ENCODE measurements around the gene DDX3X. TPM values are rescaled to one million over a fixed set of nuclear protein-coding genes. Genes with fewer than 3 reads are reported as not detected.

Gene DDX3X
- total RNA-seq, 1 donor from 2014 or later, result 184 TPM

DNA sequence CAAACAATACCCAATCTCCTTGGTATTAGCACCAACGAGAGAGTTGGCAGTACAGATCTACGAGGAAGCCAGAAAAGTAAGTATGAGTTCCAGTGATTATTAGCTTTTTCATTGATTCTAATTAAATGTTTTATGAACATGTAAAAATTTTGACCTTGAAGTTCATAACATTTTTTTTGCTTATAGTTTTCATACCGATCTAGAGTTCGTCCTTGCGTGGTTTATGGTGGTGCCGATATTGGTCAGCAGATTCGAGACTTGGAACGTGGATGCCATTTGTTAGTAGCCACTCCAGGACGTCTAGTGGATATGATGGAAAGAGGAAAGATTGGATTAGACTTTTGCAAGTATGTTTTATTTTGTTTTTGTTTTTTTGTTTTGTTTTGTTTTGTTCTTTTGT lies 10.1 kb downstream of the DDX3X start:
- H3K27me3 ChIP-seq (ENCODE audit: control insufficient read depth, insufficient read depth, low read length), result no peaks in the 10 kb centered on the region
- H3K4me3 ChIP-seq (ENCODE audit: low read depth, low read length), result no peak overlapping the region
- TF ChIP-seq, protein P1, sequence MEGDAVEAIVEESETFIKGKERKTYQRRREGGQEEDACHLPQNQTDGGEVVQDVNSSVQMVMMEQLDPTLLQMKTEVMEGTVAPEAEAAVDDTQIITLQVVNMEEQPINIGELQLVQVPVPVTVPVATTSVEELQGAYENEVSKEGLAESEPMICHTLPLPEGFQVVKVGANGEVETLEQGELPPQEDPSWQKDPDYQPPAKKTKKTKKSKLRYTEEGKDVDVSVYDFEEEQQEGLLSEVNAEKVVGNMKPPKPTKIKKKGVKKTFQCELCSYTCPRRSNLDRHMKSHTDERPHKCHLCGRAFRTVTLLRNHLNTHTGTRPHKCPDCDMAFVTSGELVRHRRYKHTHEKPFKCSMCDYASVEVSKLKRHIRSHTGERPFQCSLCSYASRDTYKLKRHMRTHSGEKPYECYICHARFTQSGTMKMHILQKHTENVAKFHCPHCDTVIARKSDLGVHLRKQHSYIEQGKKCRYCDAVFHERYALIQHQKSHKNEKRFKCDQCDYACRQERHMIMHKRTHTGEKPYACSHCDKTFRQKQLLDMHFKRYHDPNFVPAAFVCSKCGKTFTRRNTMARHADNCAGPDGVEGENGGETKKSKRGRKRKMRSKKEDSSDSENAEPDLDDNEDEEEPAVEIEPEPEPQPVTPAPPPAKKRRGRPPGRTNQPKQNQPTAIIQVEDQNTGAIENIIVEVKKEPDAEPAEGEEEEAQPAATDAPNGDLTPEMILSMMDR (IDR thresholded peaks at IDR 0.05; ENCODE audit: insufficient read depth, low read length, poor library complexity, severe bottlenecking), result no peak
- DNase-seq (ENCODE audit: low read depth), result no peak
- H3K36me3 ChIP-seq (ENCODE audit: control insufficient read depth, insufficient read depth, low read length), result peaks cover 6% of the 10 kb centered on the region

DNA sequence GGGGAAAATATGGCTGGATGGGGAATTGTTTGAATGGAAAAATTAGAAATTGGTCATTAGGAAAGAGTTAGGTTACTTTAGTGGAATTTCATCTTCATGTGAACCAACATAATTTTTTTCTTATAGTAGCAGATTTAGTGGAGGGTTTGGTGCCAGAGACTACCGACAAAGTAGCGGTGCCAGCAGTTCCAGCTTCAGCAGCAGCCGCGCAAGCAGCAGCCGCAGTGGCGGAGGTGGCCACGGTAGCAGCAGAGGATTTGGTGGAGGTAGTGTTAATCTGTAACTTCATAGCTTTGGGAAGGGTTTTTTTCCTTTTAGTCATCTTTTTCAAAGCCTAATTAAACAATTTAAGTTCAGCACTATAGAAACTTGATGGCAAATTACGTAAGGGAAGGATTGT lies 13.2 kb downstream of the DDX3X start:
- TF ChIP-seq, protein P1 (IDR thresholded peaks at IDR 0.05; ENCODE audit: insufficient read depth, low read length, poor library complexity, severe bottlenecking), result no peak
- no peaks in the 10 kb centered on the region for H3K27me3 ChIP-seq (ENCODE audit: control insufficient read depth, insufficient read depth, low read length)
- H3K36me3 ChIP-seq (ENCODE audit: control insufficient read depth, insufficient read depth, low read length), result peaks cover 4% of the 10 kb centered on the region
- H3K4me3 ChIP-seq (ENCODE audit: low read depth, low read length), result no peak overlapping the region
- DNase-seq (ENCODE audit: low read depth), result no peak

DNA sequence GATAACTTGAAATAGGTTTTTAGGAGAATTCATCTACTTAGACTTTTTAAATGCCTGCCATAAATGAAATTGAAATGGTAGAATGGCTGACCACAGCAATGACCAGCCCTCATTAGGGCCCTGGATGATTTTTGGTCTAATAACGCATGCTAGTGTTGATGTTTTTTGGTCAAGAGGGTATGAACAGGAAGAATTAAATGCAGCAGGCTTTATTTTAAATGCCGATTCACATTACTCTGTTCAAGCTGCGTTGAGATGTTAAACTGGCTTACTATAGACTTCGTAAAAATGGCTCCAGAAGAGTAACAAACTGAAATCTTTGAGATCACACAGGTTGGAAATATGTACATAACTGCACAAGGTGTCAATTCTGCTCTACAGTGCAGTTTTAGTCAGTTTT lies 14.6 kb downstream of the DDX3X start:
- no peak for DNase-seq (ENCODE audit: low read depth)
- no peak overlapping the region for H3K4me3 ChIP-seq (ENCODE audit: low read depth, low read length)
- H3K27me3 ChIP-seq (ENCODE audit: control insufficient read depth, insufficient read depth, low read length), result no peaks in the 10 kb centered on the region
- H3K36me3 ChIP-seq (ENCODE audit: control insufficient read depth, insufficient read depth, low read length), result peaks cover 1% of the 10 kb centered on the region
- TF ChIP-seq, protein P1 (IDR thresholded peaks at IDR 0.05; ENCODE audit: insufficient read depth, low read length, poor library complexity, severe bottlenecking), result no peak

DNA sequence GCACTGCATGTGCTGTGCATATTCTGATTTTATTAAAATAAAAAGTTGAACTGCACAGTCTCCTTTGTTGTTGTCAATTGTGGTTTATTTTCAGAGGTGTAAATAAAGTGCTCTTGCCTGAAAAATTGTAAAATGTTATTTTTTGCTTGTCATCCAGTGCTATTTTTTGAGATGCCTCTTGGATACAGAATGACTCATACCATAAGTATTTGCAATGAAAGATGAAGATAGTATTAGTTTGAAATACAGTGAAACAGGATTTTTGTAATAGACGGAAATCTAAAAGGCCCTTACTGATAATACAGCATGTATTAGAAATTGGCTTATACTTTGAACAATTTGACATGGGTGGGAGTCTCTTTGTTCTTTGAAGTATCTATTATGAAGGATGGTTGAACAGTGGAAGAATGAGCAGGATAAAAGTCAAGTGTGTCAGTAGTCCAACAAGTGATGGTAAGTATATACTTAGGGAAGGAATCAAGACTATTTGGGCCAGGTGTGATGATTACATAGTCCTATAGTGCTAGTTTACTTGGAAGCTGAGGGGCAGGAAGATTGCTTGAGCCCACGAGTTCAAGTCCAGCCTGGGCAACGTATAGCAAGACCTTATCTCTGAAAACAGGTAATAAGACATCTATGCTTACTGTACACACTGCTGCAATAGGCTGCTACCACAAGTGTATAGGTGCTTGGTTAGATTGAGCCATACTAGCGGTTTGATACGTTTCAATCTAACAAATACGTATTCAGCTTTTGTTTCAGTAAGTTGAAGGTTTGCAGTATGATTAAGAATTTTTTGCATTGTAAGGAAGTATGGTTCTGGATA lies 16.4 kb downstream of the DDX3X start:
- TF ChIP-seq, protein P1 (IDR thresholded peaks at IDR 0.05; ENCODE audit: insufficient read depth, low read length, poor library complexity, severe bottlenecking), result no peak
- no peaks in the 10 kb centered on the region for H3K27me3 ChIP-seq (ENCODE audit: control insufficient read depth, insufficient read depth, low read length)
- peaks cover 1% of the 10 kb centered on the region for H3K36me3 ChIP-seq (ENCODE audit: control insufficient read depth, insufficient read depth, low read length)
- DNase-seq (ENCODE audit: low read depth), result no peak
- H3K4me3 ChIP-seq (ENCODE audit: low read depth, low read length), result no peak overlapping the region

DNA sequence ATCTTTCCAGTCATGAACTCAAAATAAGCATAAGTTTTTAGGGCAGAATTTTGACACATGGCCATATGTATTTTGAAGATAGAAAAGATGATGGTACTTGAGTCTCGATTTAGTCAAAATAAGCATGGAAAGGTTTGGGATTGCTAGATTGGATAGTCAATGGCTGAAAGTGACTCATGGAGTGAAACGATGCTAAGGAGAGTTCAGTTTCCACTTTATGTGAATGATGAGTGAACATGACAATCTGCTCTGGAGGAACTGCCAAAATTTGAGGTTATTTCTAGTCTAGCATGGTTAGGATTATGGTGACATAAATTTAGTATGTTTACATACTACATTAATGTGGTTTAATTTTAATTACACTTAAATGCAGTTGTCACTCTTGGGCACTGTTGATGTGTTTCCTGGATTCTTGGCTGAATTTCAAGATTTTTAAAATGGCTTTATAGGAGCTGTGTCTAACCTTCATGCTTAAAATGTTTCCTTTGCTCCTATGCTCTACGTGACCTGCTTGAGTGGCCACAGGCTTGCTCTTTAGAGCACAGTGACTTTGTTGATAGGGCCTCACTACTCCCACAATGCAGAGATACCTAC lies 17.1 kb downstream of the DDX3X start:
- Histone ChIP-seq H3K27me3 (ENCODE audit: control insufficient read depth, insufficient read depth, low read length) (no peaks in the 10 kb centered on the region), H3K36me3 (ENCODE audit: control insufficient read depth, insufficient read depth, low read length) (no peaks in the 10 kb centered on the region), H3K4me3 (ENCODE audit: low read depth, low read length) (no peak overlapping the region)
- no peak for DNase-seq (ENCODE audit: low read depth)
- TF ChIP-seq, protein P1 (IDR thresholded peaks at IDR 0.05; ENCODE audit: insufficient read depth, low read length, poor library complexity, severe bottlenecking), result no peak
